Mesenchymal stem cell (in vitro differentiated cells and primary cell): ENCODE data around the gene NAA80.

Source experiments
- DNase-seq: peaks from one replicate; pipeline ENCODE4 v3.0.0-alpha.2; 2013
- H2AFZ ChIP-seq: one replicate; pipeline ENCODE4 v1.6.1; 2013; ENCODE audit warnings: low read depth, mild to moderate bottlenecking, control low read depth, inconsistent platforms, low read length, moderate library complexity
- H2AK5ac ChIP-seq: 2 replicates; pipeline ENCODE4 v1.6.1; 2013; ENCODE audit warnings: low read length, moderate library complexity, mild to moderate bottlenecking, inconsistent platforms; ENCODE audit not compliant: severe bottlenecking
- H2BK120ac ChIP-seq: one replicate; pipeline ENCODE4 v1.6.1; 2013; ENCODE audit warnings: low read depth, mild to moderate bottlenecking, inconsistent platforms, low read length, moderate library complexity
- H2BK12ac ChIP-seq, 2 experiments: one replicate each; pipeline ENCODE4 v1.6.1; 2013; ENCODE audit warnings: inconsistent platforms in 2 of 2, low read length in 2 of 2, mild to moderate bottlenecking in 2 of 2, moderate library complexity in 2 of 2, control low read depth in 1 of 2
- H2BK15ac ChIP-seq: one replicate; pipeline ENCODE4 v1.6.1; 2013; ENCODE audit warnings: mild to moderate bottlenecking, low read depth, inconsistent platforms; ENCODE audit not compliant: poor library complexity, severe bottlenecking
- H2BK5ac ChIP-seq: 2 replicates; pipeline ENCODE4 v1.6.1; 2013; ENCODE audit warnings: low read depth, mild to moderate bottlenecking, low read length, control low read depth, inconsistent platforms; ENCODE audit not compliant: poor library complexity, severe bottlenecking
- H3K14ac ChIP-seq, 2 experiments: one replicate each; pipeline ENCODE4 v1.6.1; 2013; ENCODE audit warnings: inconsistent platforms in 2 of 2, low read length in 2 of 2, control low read depth in 1 of 2, mild to moderate bottlenecking in 1 of 2, moderate library complexity in 1 of 2
- H3K18ac ChIP-seq, 2 experiments: one replicate each; pipeline ENCODE4 v1.6.1; 2013; ENCODE audit warnings: inconsistent platforms in 2 of 2, low read length in 2 of 2, control low read depth in 1 of 2, low read depth in 1 of 2, mild to moderate bottlenecking in 1 of 2
- H3K23ac ChIP-seq, 2 experiments: one replicate each; pipeline ENCODE4 v1.6.1; 2013; ENCODE audit warnings: inconsistent platforms in 2 of 2, low read length in 2 of 2, mild to moderate bottlenecking in 2 of 2, moderate library complexity in 2 of 2, control low read depth in 1 of 2
- H3K27ac ChIP-seq: 2 replicates; pipeline ENCODE4 v1.5.1; 2013; ENCODE audit warnings: mild to moderate bottlenecking, moderate library complexity, low read length, control low read depth, inconsistent platforms; ENCODE audit not compliant: poor library complexity, severe bottlenecking
- H3K27me3 ChIP-seq, 2 experiments: 2 replicates each; pipeline versions ENCODE4 v1.6.1 to v1.7.0; 2013; ENCODE audit warnings: low read length in 2 of 2, mild to moderate bottlenecking in 2 of 2, moderate library complexity in 2 of 2, control low read depth in 1 of 2, inconsistent platforms in 1 of 2; ENCODE audit not compliant: control insufficient read depth in 1 of 2, insufficient read depth in 1 of 2
- H3K36me3 ChIP-seq, 2 experiments: 2 replicates each; pipeline versions ENCODE4 v1.6.1 to v1.7.0; 2013; ENCODE audit warnings: low read length in 2 of 2, control low read depth in 1 of 2, inconsistent platforms in 1 of 2, low read depth in 1 of 2, mild to moderate bottlenecking in 1 of 2; ENCODE audit not compliant: insufficient read depth in 2 of 2, control insufficient read depth in 1 of 2
- H3K4ac ChIP-seq, 2 experiments: one replicate each; pipeline ENCODE4 v1.6.1; 2013; ENCODE audit warnings: inconsistent platforms in 2 of 2, low read length in 2 of 2, mild to moderate bottlenecking in 2 of 2, moderate library complexity in 2 of 2, control low read depth in 1 of 2, low read depth in 1 of 2
- H3K4me1 ChIP-seq: 2 replicates; pipeline ENCODE4 v1.6.1; 2013; ENCODE audit warnings: low read depth, low read length, control low read depth; ENCODE audit not compliant: control insufficient read depth, insufficient read depth
- H3K4me2 ChIP-seq: 2 replicates; pipeline ENCODE4 v1.6.1; 2013; ENCODE audit warnings: low read length, mild to moderate bottlenecking, inconsistent platforms; ENCODE audit not compliant: poor library complexity, severe bottlenecking
- H3K4me3 ChIP-seq, 2 experiments: 2 replicates each; pipeline versions ENCODE4 v1.5.1 to v1.7.0; 2013; ENCODE audit warnings: low read length in 2 of 2, mild to moderate bottlenecking in 2 of 2, control low read depth in 1 of 2, low read depth in 1 of 2; ENCODE audit not compliant: insufficient read depth in 1 of 2
- H3K79me1 ChIP-seq: replicated peaks from 2 replicates; pipeline ENCODE4 v1.6.1; 2013; ENCODE audit warnings: mild to moderate bottlenecking, control low read depth, low read length, inconsistent platforms; ENCODE audit not compliant: poor library complexity, severe bottlenecking
- H3K9ac ChIP-seq: 2 replicates; pipeline ENCODE4 v1.7.0; 2013; ENCODE audit warnings: mild to moderate bottlenecking, low read length, moderate library complexity
- H3K9me3 ChIP-seq: 2 replicates; pipeline ENCODE4 v1.7.0; 2013; ENCODE audit warnings: mild to moderate bottlenecking, low read length; ENCODE audit not compliant: control insufficient read depth
- H4K8ac ChIP-seq: one replicate; pipeline ENCODE4 v1.6.1; 2013; ENCODE audit warnings: inconsistent platforms, mild to moderate bottlenecking, low read length, moderate library complexity
- H4K91ac ChIP-seq: one replicate; pipeline ENCODE4 v1.6.1; 2013; ENCODE audit warnings: mild to moderate bottlenecking, low read length, inconsistent platforms
- WGBS: methylation state at CpG from one replicate; pipeline ENCODE4 v1.1.7; 2013; ENCODE audit warnings: mixed read lengths; 5-methylcytosine and 5-hydroxymethylcytosine counted together

Gene NAA80

GRCh38 chr3:50248387-50248786, 50.8 kb downstream of the NAA80 start:
- H3K9ac ChIP-seq: peak overlapping the region; percentile 47
- H2AK5ac ChIP-seq: peak overlapping the region; percentile 76
- peak overlapping the region in 1 of 2 experiments; percentile 40 for H3K23ac ChIP-seq
- H4K91ac ChIP-seq: no peak overlapping the region
- no peak overlapping the region for H3K14ac ChIP-seq
- H3K36me3 ChIP-seq: peaks cover 40 to 73% of the 10 kb centered on the region in 2 experiments
- H3K9me3 ChIP-seq: no peaks in the 10 kb centered on the region
- peak overlapping the region; percentile 9 for H2BK120ac ChIP-seq
- peak overlapping the region; percentile 5 to 47 for H3K18ac ChIP-seq
- H3K4me1 ChIP-seq: peaks cover 68% of the 10 kb centered on the region
- H2BK15ac ChIP-seq: peak overlapping the region; percentile 17
- H3K79me1 ChIP-seq: no peaks in the 10 kb centered on the region
- H2BK12ac ChIP-seq: peak overlapping the region in 1 of 2 experiments; percentile 51
- H2BK5ac ChIP-seq: no peak overlapping the region
- no peak overlapping the region for H3K4ac ChIP-seq
- 33% methylated on average over 3 of the region's 3 CpGs for WGBS
- H3K4me3 ChIP-seq: no peak overlapping the region
- no peak overlapping the region for H2AFZ ChIP-seq
- H3K27ac ChIP-seq: peak overlapping the region; percentile 65
- no peak overlapping the region for H3K4me2 ChIP-seq
- no peak for DNase-seq
- no peaks in the 10 kb centered on the region for H3K27me3 ChIP-seq
- H4K8ac ChIP-seq: peak overlapping the region; percentile 38

GRCh38 chr3:50246517-50246954, 52.7 kb downstream of the NAA80 start:
- Histone ChIP-seq H2AK5ac (peak overlapping the region; percentile 73), H3K4ac (peak overlapping the region; percentile 39 to 70), H3K23ac (peak overlapping the region in 1 of 2 experiments; percentile 34), H3K4me2 (peak overlapping the region; percentile 83), H3K9ac (peak overlapping the region; percentile 77), H3K4me3 (peak overlapping the region in 1 of 2 experiments; percentile 57), H3K27ac (peak overlapping the region; percentile 96), H3K18ac (peak overlapping the region; percentile 82 to 92), H3K36me3 (peaks cover 30 to 67% of the 10 kb centered on the region in 2 experiments), H4K91ac (peak overlapping the region; percentile 91), H2BK5ac (peak overlapping the region; percentile 77), H2BK15ac (peak overlapping the region; percentile 4), H2AFZ (no peak overlapping the region), H3K9me3 (no peaks in the 10 kb centered on the region), H3K79me1 (no peaks in the 10 kb centered on the region), H3K27me3 (no peaks in the 10 kb centered on the region), H2BK120ac (peak overlapping the region; percentile 36), H4K8ac (peak overlapping the region; percentile 93), H3K4me1 (peaks cover 76% of the 10 kb centered on the region), H2BK12ac (peak overlapping the region in 1 of 2 experiments; percentile 61), H3K14ac (peak overlapping the region in 1 of 2 experiments; percentile 63)
- DNase-seq: peak; percentile 92
- 34% methylated on average over 8 of the region's 10 CpGs for WGBS
